AG04450 (cell line): ENCODE results near the gene LGI2. TPM values are rescaled to one million over a fixed set of nuclear protein-coding genes. Genes with fewer than 3 reads are reported as not detected.

Experiments used
- CTCF ChIA-PET: fragments of 300-600, 350-600 bp; formaldehyde crosslinking; extraction: SDS; loops from one replicate; lab custom pipeline; 2022; ENCODE audit warnings: antibody characterized with exemption, inconsistent platforms; lab: Charles Lee
- POLR2A ChIA-PET: fragments of 350-600 bp; formaldehyde crosslinking; extraction: SDS; loops from one replicate; lab custom pipeline; 2021; ENCODE audit warnings: antibody characterized with exemption, inconsistent platforms; lab: Yijun Ruan, JAX
- DNase-seq: peaks from one replicate; pipeline ENCODE4 v3.0.0-alpha.2; 2011; ENCODE audit warnings: low read depth, low spot score
- H3K27ac ChIP-seq: one replicate; pipeline ENCODE4 v1.5.1; 2012; ENCODE audit warnings: low read depth, low read length, control low read depth
- H3K27me3 ChIP-seq: one replicate; pipeline ENCODE4 v1.6.0; 2012; ENCODE audit warnings: low read length; ENCODE audit not compliant: control insufficient read depth, insufficient read depth
- H3K4me3 ChIP-seq: 2 replicates; pipeline ENCODE4 v1.5.1; 2011; ENCODE audit warnings: mild to moderate bottlenecking, low read depth, low read length, control low read depth
- H3K9me3 ChIP-seq: 2 replicates; pipeline ENCODE4 v1.5.1; 2012; ENCODE audit warnings: low read length; ENCODE audit not compliant: control insufficient read depth, insufficient read depth
- polyA minus RNA-seq: library from RNA; depleted of rRNA, polyadenylated mRNA; stranded (reverse); fragments of >200 nt; gene quantifications from 2 replicates; pipeline ENCODE4 v1.2.3, GENCODE V29; 2011; rRNA and poly(A)+ RNA removed
- polyA plus RNA-seq: library from polyadenylated mRNA; depleted of rRNA; stranded (reverse); fragments of >200 nt; gene quantifications from 2 replicates; pipeline ENCODE4 v1.2.3, GENCODE V29; 2011; rRNA removed
- TF ChIP-seq, protein P1 (sequence below): IDR thresholded peaks from 2 replicates; pipeline ENCODE4 v1.5.1; 2011; ENCODE audit warnings: low read depth, low read length, control low read depth, inconsistent platforms

LGI2 gene
- polyA plus RNA-seq (not detected in 2 replicates), polyA minus RNA-seq (not detected in 2 replicates)

DNA sequence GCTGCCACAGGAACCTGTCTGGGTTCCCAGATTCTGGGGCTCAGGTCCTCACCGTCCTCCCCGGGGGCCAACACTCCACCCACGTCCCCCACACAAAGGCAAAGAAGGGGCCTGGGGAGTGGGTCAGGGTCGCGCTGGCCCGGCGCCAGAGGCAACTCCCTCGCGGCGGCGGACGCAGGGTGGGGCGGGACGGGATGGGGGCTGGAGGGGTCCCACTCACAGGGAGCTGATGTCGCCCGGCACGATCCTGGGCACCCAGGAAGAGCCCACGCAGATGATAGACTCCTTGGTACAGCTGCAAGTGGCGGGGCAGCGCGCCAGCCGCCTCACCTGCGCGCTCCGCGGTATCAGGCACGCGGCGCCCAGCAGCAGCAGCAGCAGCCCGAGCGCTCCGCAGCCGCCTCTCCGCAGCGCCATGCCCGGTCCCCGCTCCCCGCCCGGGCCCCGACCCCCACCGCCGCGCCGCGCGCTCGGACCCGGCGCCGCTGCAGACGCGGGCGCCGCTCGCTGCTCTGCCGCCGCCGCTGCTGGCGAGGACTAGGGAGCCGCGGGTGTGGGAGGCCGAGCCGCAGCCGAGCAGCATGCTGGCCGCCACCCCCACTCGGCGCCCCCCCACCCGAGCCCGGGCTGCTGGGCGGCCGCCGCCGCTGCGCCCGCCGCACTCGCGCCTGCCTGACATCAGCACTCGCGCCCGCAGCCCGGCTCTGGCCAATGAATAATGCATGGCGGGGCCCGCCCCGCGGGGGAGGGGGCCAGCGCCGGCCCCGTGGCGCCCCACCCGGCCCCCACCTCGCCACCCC is at the start of gene LGI2:
Gene LGI2 (minus strand): TSS at position 670 of the 800 bp plus-strand sequence. CDS start 253 bp downstream, at position 417.
- H3K27me3 ChIP-seq = peaks cover 43% of the 10 kb centered on the region
- no peak within 1 kb of the TSS for H3K27ac ChIP-seq
- no peaks in the 10 kb centered on the region for H3K9me3 ChIP-seq
- H3K4me3 ChIP-seq = peak within 1 kb of the TSS; percentile 43
- DNase-seq = no peak
- TF ChIP-seq, protein P1, sequence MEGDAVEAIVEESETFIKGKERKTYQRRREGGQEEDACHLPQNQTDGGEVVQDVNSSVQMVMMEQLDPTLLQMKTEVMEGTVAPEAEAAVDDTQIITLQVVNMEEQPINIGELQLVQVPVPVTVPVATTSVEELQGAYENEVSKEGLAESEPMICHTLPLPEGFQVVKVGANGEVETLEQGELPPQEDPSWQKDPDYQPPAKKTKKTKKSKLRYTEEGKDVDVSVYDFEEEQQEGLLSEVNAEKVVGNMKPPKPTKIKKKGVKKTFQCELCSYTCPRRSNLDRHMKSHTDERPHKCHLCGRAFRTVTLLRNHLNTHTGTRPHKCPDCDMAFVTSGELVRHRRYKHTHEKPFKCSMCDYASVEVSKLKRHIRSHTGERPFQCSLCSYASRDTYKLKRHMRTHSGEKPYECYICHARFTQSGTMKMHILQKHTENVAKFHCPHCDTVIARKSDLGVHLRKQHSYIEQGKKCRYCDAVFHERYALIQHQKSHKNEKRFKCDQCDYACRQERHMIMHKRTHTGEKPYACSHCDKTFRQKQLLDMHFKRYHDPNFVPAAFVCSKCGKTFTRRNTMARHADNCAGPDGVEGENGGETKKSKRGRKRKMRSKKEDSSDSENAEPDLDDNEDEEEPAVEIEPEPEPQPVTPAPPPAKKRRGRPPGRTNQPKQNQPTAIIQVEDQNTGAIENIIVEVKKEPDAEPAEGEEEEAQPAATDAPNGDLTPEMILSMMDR = no peak
- ChIA-PET CTCF (no interaction called here), POLR2A (no interaction called here)

- POLR2A ChIA-PET = no interaction called here
- Histone ChIP-seq H3K4me3 (no peak overlapping the region), H3K9me3 (no peaks in the 10 kb centered on the region), H3K27me3 (peaks cover 4% of the 10 kb centered on the region), H3K27ac (no peak overlapping the region)
- CTCF ChIA-PET = interaction anchor here (1.0 kb wide), 1 partner anchor 234 kb away, joined by 3 read pairs; the partner anchor contains the start of gene ZCCHC4
- no peak for DNase-seq
- TF ChIP-seq, protein P1 = no peak
These were observed 47.8 kb upstream of the LGI2 start for GRCh38 chr4:25078523-25078922.

GRCh38 chr4:25076625-25077398 is 46.1 kb upstream of the LGI2 start:
- TF ChIP-seq, protein P1 = no peak
- no peak overlapping the region for H3K4me3 ChIP-seq
- H3K9me3 ChIP-seq = no peaks in the 10 kb centered on the region
- no peak for DNase-seq
- H3K27ac ChIP-seq = no peak overlapping the region
- ChIA-PET POLR2A (no interaction called here), CTCF (no interaction called here)
- H3K27me3 ChIP-seq = peaks cover 1% of the 10 kb centered on the region

- ChIA-PET CTCF (no interaction called here), POLR2A (no interaction called here)
- no peak for DNase-seq
- Histone ChIP-seq H3K9me3 (no peaks in the 10 kb centered on the region), H3K27ac (no peak overlapping the region), H3K27me3 (peaks cover 2% of the 10 kb centered on the region), H3K4me3 (no peak overlapping the region)
- TF ChIP-seq, protein P1 = no peak
These were observed 45.1 kb upstream of the LGI2 start for GRCh38 chr4:25075851-25076250.
